Fibroblast of lung (primary cell): ENCODE data around the gene ANGPTL5. TPM values are rescaled to one million over a fixed set of nuclear protein-coding genes. Genes with fewer than 3 reads are reported as not detected.
A peak's percentile ranks its signal among the peaks of the same experiment; 100 is the strongest.

ENCODE experiments used
- DNase-seq, 2 donors: peaks; one replicate each; pipeline versions ENCODE4 v3.0.0 to v3.0.0-alpha.2; 2010; ENCODE audit warnings: low read depth in 2 of 2
- H2AFZ ChIP-seq: 2 replicates; pipeline ENCODE4 v1.5.1; 2012; ENCODE audit warnings: low read length, control low read depth, inconsistent platforms
- H3K27ac ChIP-seq: 2 replicates; pipeline ENCODE4 v1.5.1; 2011; ENCODE audit warnings: low read length, control low read depth; ENCODE audit not compliant: insufficient read depth
- H3K27me3 ChIP-seq: 2 replicates; pipeline ENCODE4 v1.5.1; 2011; ENCODE audit warnings: mild to moderate bottlenecking, low read length; ENCODE audit not compliant: control insufficient read depth, insufficient read depth
- H3K36me3 ChIP-seq: 2 replicates; pipeline ENCODE4 v1.5.1; 2011; ENCODE audit warnings: low read length; ENCODE audit not compliant: control insufficient read depth, insufficient read depth
- H3K4me1 ChIP-seq: 2 replicates; pipeline ENCODE4 v1.5.1; 2011; ENCODE audit warnings: low read length; ENCODE audit not compliant: control insufficient read depth, insufficient read depth; ENCODE audit errors: extremely low read depth
- H3K4me2 ChIP-seq: 2 replicates; pipeline ENCODE4 v1.5.1; 2011; ENCODE audit warnings: low read length, control low read depth; ENCODE audit not compliant: insufficient read depth; ENCODE audit errors: extremely low read depth
- H3K4me3 ChIP-seq, 4 experiments: fragments of 200-600 bp in 1 of 4; sonication (generic) in 1 of 4; replicated peaks in 1 of 4; 2 replicates each; pipeline ENCODE4 v1.5.1; 2011 to 2016; ENCODE audit warnings: low read length in 4 of 4, low read depth in 3 of 4, mild to moderate bottlenecking in 3 of 4, control low read depth in 2 of 4, inconsistent platforms in 1 of 4, mixed read lengths in 1 of 4; ENCODE audit not compliant: insufficient read depth in 1 of 4; ENCODE audit errors: control extremely low read depth in 1 of 4
- H3K79me2 ChIP-seq: 2 replicates; pipeline ENCODE4 v1.5.1; 2012; ENCODE audit warnings: mild to moderate bottlenecking, low read length, inconsistent platforms; ENCODE audit not compliant: control insufficient read depth, insufficient read depth
- H3K9ac ChIP-seq: 2 replicates; pipeline ENCODE4 v1.5.1; 2011; ENCODE audit warnings: mild to moderate bottlenecking, low read length, control low read depth; ENCODE audit not compliant: insufficient read depth
- H3K9me3 ChIP-seq: 2 replicates; pipeline ENCODE4 v1.5.1; 2012; ENCODE audit warnings: low read depth, low read length; ENCODE audit not compliant: control insufficient read depth, insufficient read depth
- H4K20me1 ChIP-seq: 2 replicates; pipeline ENCODE4 v1.5.1; 2011; ENCODE audit warnings: low read length; ENCODE audit not compliant: control insufficient read depth, insufficient read depth; ENCODE audit errors: extremely low read depth
- CTCF ChIP-seq, 2 donors: IDR thresholded peaks in 1 of 2; conservative IDR thresholded peaks in 1 of 2; 1 replicate in 1 of 2; 2 replicates in 1 of 2; pipeline ENCODE4 v1.5.1; 2011 to 2012; ENCODE audit warnings: low read length in 2 of 2, control low read depth in 1 of 2, inconsistent platforms in 1 of 2, low read depth in 1 of 2, mild to moderate bottlenecking in 1 of 2
- EZH2 ChIP-seq: IDR thresholded peaks from 2 replicates; pipeline ENCODE4 v1.5.1; 2012; ENCODE audit warnings: low read length, control low read depth, mild to moderate bottlenecking; ENCODE audit errors: missing control alignments
- polyA plus RNA-seq, 2 donors: library from polyadenylated mRNA; depleted of rRNA in 1 of 2; stranded (reverse) in 1 of 2; unstranded in 1 of 2; fragments of >200 nt; gene quantifications; 2 replicates each; pipeline ENCODE4 v1.2.1, GENCODE V29; 2011 to 2012; ENCODE audit warnings: missing spikeins in 1 of 2
- total RNA-seq: library from RNA; depleted of rRNA; stranded (reverse); fragments of >200 nt; gene quantifications from 2 replicates; pipeline ENCODE4 v1.2.1, GENCODE V29; 2014

The ANGPTL5 gene
- total and polyA plus RNA-seq, 2 donors (not counting 1 experiment from before 2014, with no cell fraction given): 0.17 to 0.18 TPM

- Histone ChIP-seq H3K79me2 (no peaks in the 10 kb centered on the region), H3K27ac (no peak overlapping the region), H3K9me3 (no peaks in the 10 kb centered on the region), H3K4me1 (peaks cover 9% of the 10 kb centered on the region), H4K20me1 (no peaks in the 10 kb centered on the region), H3K27me3 (no peaks in the 10 kb centered on the region), H3K4me2 (no peak overlapping the region), H3K4me3 (no peak overlapping the region), H3K9ac (no peak overlapping the region), H3K36me3 (no peaks in the 10 kb centered on the region), H2AFZ (peak overlapping the region; percentile 24)
- DNase-seq: peak; percentile 37 to 45
- no peak for TF ChIP-seq CTCF (conservative IDR thresholded peaks at IDR 0.05 in 1 of 2, IDR thresholded peaks at IDR 0.05 in 1 of 2; ENCODE audit: low read depth in 1 of 2, low read length in 2 of 2)
- no peak for TF ChIP-seq EZH2
Measured at GRCh38 chr11:101912823-101913284, 3.5 kb downstream of the ANGPTL5 start.

- Histone ChIP-seq H3K27me3 (no peaks in the 10 kb centered on the region), H3K4me2 (no peak overlapping the region), H3K9me3 (no peaks in the 10 kb centered on the region), H4K20me1 (no peaks in the 10 kb centered on the region), H2AFZ (no peak overlapping the region), H3K27ac (no peak overlapping the region), H3K79me2 (no peaks in the 10 kb centered on the region), H3K4me1 (peaks cover 5% of the 10 kb centered on the region), H3K9ac (no peak overlapping the region), H3K4me3 (no peak overlapping the region), H3K36me3 (no peaks in the 10 kb centered on the region)
- DNase-seq: no peak
- TF ChIP-seq CTCF (conservative IDR thresholded peaks at IDR 0.05 in 1 of 2, IDR thresholded peaks at IDR 0.05 in 1 of 2; ENCODE audit: low read depth in 1 of 2, low read length in 2 of 2) (no peak), EZH2 (no peak)
Measured at GRCh38 chr11:101909087-101909486, 7.2 kb downstream of the ANGPTL5 start.

GRCh38 chr11:101907815-101908214 is 8.5 kb downstream of the ANGPTL5 start:
- Histone ChIP-seq H3K27me3 (no peaks in the 10 kb centered on the region), H2AFZ (no peak overlapping the region), H3K36me3 (no peaks in the 10 kb centered on the region), H3K27ac (no peak overlapping the region), H3K79me2 (no peaks in the 10 kb centered on the region), H3K4me1 (no peaks in the 10 kb centered on the region), H3K4me3 (no peak overlapping the region), H4K20me1 (no peaks in the 10 kb centered on the region), H3K4me2 (no peak overlapping the region), H3K9ac (no peak overlapping the region), H3K9me3 (no peaks in the 10 kb centered on the region)
- TF ChIP-seq CTCF (conservative IDR thresholded peaks at IDR 0.05 in 1 of 2, IDR thresholded peaks at IDR 0.05 in 1 of 2; ENCODE audit: low read depth in 1 of 2, low read length in 2 of 2): no peak
- no peak for TF ChIP-seq EZH2
- no peak for DNase-seq
